ENCODE data around the gene SLC22A8. TPM values are rescaled to one million over a fixed set of nuclear protein-coding genes. Genes with fewer than 3 reads are reported as not detected.

SLC22A8 gene
- total and polyA plus RNA-seq, 10 of the 15 experiments (the other 5 are each of a cell fraction or from before 2014, with no cell fraction given), result not detected

DNA sequence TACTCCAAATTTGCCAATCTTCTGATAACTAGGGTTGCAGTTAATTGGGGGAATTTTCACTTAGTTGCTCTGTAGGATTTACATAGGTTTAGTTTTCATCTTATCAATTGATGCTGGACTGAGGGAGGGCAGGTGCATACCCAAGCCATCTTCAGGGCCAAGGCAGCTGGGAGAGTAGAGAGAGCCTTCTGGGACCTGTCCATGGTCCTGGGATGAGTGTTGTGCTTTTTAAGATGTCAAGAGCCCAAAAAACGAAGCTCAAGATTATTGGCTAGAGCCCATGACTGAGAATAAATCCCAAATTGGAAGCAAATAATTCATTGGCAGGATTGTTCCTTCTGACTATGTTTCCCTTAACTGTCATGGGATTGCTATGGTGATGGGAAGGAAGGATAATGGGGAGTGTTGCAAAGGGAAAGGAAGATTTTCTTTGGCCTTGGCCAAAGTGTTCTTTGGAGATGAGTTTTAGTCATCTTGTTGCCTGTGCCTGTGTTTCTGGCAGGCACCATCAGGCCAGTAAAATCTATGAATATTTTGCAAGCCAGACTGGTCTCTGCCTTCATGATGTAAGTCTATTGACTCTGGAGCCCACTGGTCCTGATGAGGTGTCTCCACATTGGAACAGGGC is 35.4 kb downstream of the SLC22A8 start:
- FAIRE-seq, result no peak
- H3K4me1 ChIP-seq (ENCODE audit: control insufficient read depth, insufficient read depth, low read length), result no peaks in the 10 kb centered on the region
- no peak overlapping the region for H3K9ac ChIP-seq (ENCODE audit: control insufficient read depth, insufficient read depth, low read length)
- WGBS (ENCODE audit: insufficient coverage, insufficient replicate concordance, low lambda C conversion rate, missing lambda C conversion rate), result 0% methylated on average over 1 of the region's 1 CpG
- intact Hi-C loops (cut with micrococcal nuclease; ENCODE audit: unreplicated experiment), result no loop called here
- in situ Hi-C loops (cut with MboI), result no loop called here
- H3K36me3 ChIP-seq (ENCODE audit: control insufficient read depth in 2 of 2, insufficient read depth in 2 of 2, low read length in 1 of 2), result no peaks in the 10 kb centered on the region
- POLR2A ChIA-PET, result no interaction called here
- H2AFZ ChIP-seq (ENCODE audit: control insufficient read depth, low read depth, low read length), result no peak overlapping the region
- SMC1A ChIA-PET (ENCODE audit: uncharacterized antibody, unreplicated experiment), result no interaction called here
- no TSS peak for BruUV-seq (replicated peaks)
- no peaks in the 10 kb centered on the region for H3K9me3 ChIP-seq (replicated peaks; ENCODE audit: control insufficient read depth, insufficient read depth, low read length)
- RAD21 ChIA-PET (ENCODE audit: unreplicated experiment), result no interaction called here
- TF ChIP-seq SMAD5 (IDR thresholded peaks at IDR 0.05; ENCODE audit: low read depth) (no peak), NRF1 (conservative IDR thresholded peaks at IDR 0.05; ENCODE audit: low read depth, low read length) (no peak)
- TF ChIP-seq, protein P1, sequence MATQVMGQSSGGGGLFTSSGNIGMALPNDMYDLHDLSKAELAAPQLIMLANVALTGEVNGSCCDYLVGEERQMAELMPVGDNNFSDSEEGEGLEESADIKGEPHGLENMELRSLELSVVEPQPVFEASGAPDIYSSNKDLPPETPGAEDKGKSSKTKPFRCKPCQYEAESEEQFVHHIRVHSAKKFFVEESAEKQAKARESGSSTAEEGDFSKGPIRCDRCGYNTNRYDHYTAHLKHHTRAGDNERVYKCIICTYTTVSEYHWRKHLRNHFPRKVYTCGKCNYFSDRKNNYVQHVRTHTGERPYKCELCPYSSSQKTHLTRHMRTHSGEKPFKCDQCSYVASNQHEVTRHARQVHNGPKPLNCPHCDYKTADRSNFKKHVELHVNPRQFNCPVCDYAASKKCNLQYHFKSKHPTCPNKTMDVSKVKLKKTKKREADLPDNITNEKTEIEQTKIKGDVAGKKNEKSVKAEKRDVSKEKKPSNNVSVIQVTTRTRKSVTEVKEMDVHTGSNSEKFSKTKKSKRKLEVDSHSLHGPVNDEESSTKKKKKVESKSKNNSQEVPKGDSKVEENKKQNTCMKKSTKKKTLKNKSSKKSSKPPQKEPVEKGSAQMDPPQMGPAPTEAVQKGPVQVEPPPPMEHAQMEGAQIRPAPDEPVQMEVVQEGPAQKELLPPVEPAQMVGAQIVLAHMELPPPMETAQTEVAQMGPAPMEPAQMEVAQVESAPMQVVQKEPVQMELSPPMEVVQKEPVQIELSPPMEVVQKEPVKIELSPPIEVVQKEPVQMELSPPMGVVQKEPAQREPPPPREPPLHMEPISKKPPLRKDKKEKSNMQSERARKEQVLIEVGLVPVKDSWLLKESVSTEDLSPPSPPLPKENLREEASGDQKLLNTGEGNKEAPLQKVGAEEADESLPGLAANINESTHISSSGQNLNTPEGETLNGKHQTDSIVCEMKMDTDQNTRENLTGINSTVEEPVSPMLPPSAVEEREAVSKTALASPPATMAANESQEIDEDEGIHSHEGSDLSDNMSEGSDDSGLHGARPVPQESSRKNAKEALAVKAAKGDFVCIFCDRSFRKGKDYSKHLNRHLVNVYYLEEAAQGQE (IDR thresholded peaks at IDR 0.05; ENCODE audit: low read depth, low read length), result peak; percentile 81
- ATAC-seq, result no peak
- no peak overlapping the region for H3K27ac ChIP-seq (ENCODE audit: control insufficient read depth, insufficient read depth)
- H4K20me1 ChIP-seq (ENCODE audit: control insufficient read depth, insufficient read depth), result no peaks in the 10 kb centered on the region
- DNase-seq (ENCODE audit: low read depth, low spot score), result no peak
- H3K4me3 ChIP-seq, result no peak overlapping the region
- no peaks in the 10 kb centered on the region for H3K79me2 ChIP-seq (ENCODE audit: control insufficient read depth, insufficient read depth, low read length)
- H3K27me3 ChIP-seq (replicated peaks in 1 of 2; ENCODE audit: control insufficient read depth in 2 of 2, insufficient read depth in 2 of 2, low read length in 1 of 2), result no peaks in the 10 kb centered on the region; a peak in 1 of 4 replicates
- CTCF ChIA-PET, result interaction anchor here (0.6 to 1.2 kb wide), 2 partner anchors 75 to 647 kb away, joined by 3 to 6 read pairs; no protein-coding TSS in a partner anchor
- H3K4me2 ChIP-seq (ENCODE audit: control insufficient read depth, insufficient read depth), result no peak overlapping the region
